SK-N-SH treated with all-trans-retinoic acid at 6 μM for 48 hours (cell line): ENCODE results near the gene ZFX.

Experiments
- ATAC-seq: fragments of 200-7000 bp; cut with Tn5 transposase; 3 replicates; pipeline ENCODE4 v1.9.1; 2020; ENCODE audit warnings: mild to moderate bottlenecking, moderate library complexity
- ARNTL ChIP-seq: fragments of 450-650 bp; formaldehyde crosslinking; IDR thresholded peaks from 2 replicates; pipeline ENCODE4 v1.5.0; 2020; ENCODE audit warnings: low read depth, mild to moderate bottlenecking, moderate library complexity, borderline replicate concordance
- BACH2 ChIP-seq: fragments of 250-450 bp; sonication (Bioruptor Pico); IDR thresholded peaks from 2 replicates; pipeline ENCODE4 v1.9.0; 2021; ENCODE audit warnings: mild to moderate bottlenecking, borderline replicate concordance
- CSDC2 ChIP-seq: fragments of 250-450 bp; sonication (Bioruptor Pico); IDR thresholded peaks from 2 replicates; pipeline ENCODE4 v1.5.0; 2020; ENCODE audit warnings: mild to moderate bottlenecking, moderate library complexity
- ESRRG ChIP-seq: fragments of 250-450 bp; sonication (Bioruptor Pico); IDR thresholded peaks from 2 replicates; pipeline ENCODE4 v1.6.1; 2021; ENCODE audit warnings: mild to moderate bottlenecking
- GLIS3 ChIP-seq: fragments of 250-450 bp; sonication (Bioruptor Pico); IDR thresholded peaks from 2 replicates; pipeline ENCODE4 v1.5.0; 2020; ENCODE audit warnings: mild to moderate bottlenecking, moderate library complexity
- ISL1 ChIP-seq: fragments of 250-450 bp; sonication (Bioruptor Pico); IDR thresholded peaks from 2 replicates; pipeline ENCODE4 v2.1.2; 2022; ENCODE audit warnings: mild to moderate bottlenecking, moderate library complexity
- OSR1 ChIP-seq: fragments of 250-450 bp; sonication (Bioruptor Pico); IDR thresholded peaks from 2 replicates; pipeline ENCODE4 v1.8.0; 2022; ENCODE audit warnings: moderate library complexity, mild to moderate bottlenecking, inconsistent platforms
- PPARA ChIP-seq: fragments of 250-450 bp; sonication (Bioruptor Pico); IDR thresholded peaks from 2 replicates; pipeline ENCODE4 v1.5.0; 2020; ENCODE audit warnings: mild to moderate bottlenecking, borderline replicate concordance
- RARB ChIP-seq: fragments of 250-450 bp; sonication (Bioruptor Pico); IDR thresholded peaks from 2 replicates; pipeline ENCODE4 v1.8.0; 2021; ENCODE audit warnings: mild to moderate bottlenecking, moderate library complexity
- SNAI2 ChIP-seq: fragments of 250-450 bp; sonication (Bioruptor Pico); IDR thresholded peaks from 2 replicates; pipeline ENCODE4 v1.5.0; 2020; ENCODE audit warnings: mild to moderate bottlenecking, moderate library complexity
- TCF4 ChIP-seq: fragments of 250-450 bp; sonication (Bioruptor Pico); IDR thresholded peaks from 2 replicates; pipeline ENCODE4 v1.8.0; 2021; ENCODE audit warnings: mild to moderate bottlenecking, moderate library complexity, borderline replicate concordance
- TOX ChIP-seq: fragments of 250-450 bp; sonication (Bioruptor Pico); IDR thresholded peaks from 2 replicates; pipeline ENCODE4 v1.8.0; 2021; ENCODE audit warnings: mild to moderate bottlenecking, moderate library complexity, borderline replicate concordance
- ZFP3 ChIP-seq: fragments of 250-450 bp; sonication (Bioruptor Pico); IDR thresholded peaks from 2 replicates; pipeline ENCODE4 v1.5.0; 2020; ENCODE audit warnings: mild to moderate bottlenecking, moderate library complexity
- ZFP30 ChIP-seq: fragments of 450-650 bp; formaldehyde crosslinking; IDR thresholded peaks from 2 replicates; pipeline ENCODE4 v1.5.0; 2022; ENCODE audit warnings: mild to moderate bottlenecking, moderate library complexity
- ZNF565 ChIP-seq: fragments of 450-650 bp; formaldehyde crosslinking; conservative IDR thresholded peaks from 2 replicates; pipeline ENCODE4 v1.5.0; 2020; ENCODE audit warnings: low read depth, mild to moderate bottlenecking, moderate library complexity
- ZNF70 ChIP-seq: fragments of 450-650 bp; formaldehyde crosslinking; IDR thresholded peaks from 2 replicates; pipeline ENCODE4 v1.5.0; 2020; ENCODE audit warnings: mild to moderate bottlenecking, moderate library complexity
- ZNF8 ChIP-seq: fragments of 450-650 bp; formaldehyde crosslinking; IDR thresholded peaks from 2 replicates; pipeline ENCODE4 v1.5.0; 2020; ENCODE audit warnings: mild to moderate bottlenecking, moderate library complexity
- TF ChIP-seq, protein P1 (sequence below): fragments of 250-450 bp; sonication (Bioruptor Pico); IDR thresholded peaks from 2 replicates; pipeline ENCODE4 v1.5.0; 2020; ENCODE audit warnings: mild to moderate bottlenecking, moderate library complexity
- TF ChIP-seq, protein P2 (sequence below): fragments of 250-450 bp; sonication (Bioruptor Pico); IDR thresholded peaks from 2 replicates; pipeline ENCODE4 v1.5.1; 2020; ENCODE audit warnings: low read depth, mild to moderate bottlenecking, moderate library complexity
- TF ChIP-seq, protein P3 (sequence below): fragments of 250-450 bp; sonication (Bioruptor Pico); IDR thresholded peaks from 2 replicates; pipeline ENCODE4 v1.5.1; 2021; ENCODE audit warnings: mild to moderate bottlenecking, moderate library complexity
- TF ChIP-seq, protein P4 (sequence below): fragments of 250-450 bp; sonication (Bioruptor Pico); IDR thresholded peaks from 2 replicates; pipeline ENCODE4 v1.8.0; 2020; ENCODE audit warnings: mild to moderate bottlenecking, moderate library complexity, borderline replicate concordance
- TF ChIP-seq, protein P5 (sequence below): fragments of 250-450 bp; sonication (Bioruptor Pico); IDR thresholded peaks from 2 replicates; pipeline ENCODE4 v1.8.0; 2021; ENCODE audit warnings: low read depth, mild to moderate bottlenecking, moderate library complexity, borderline replicate concordance

Gene ZFX

DNA sequence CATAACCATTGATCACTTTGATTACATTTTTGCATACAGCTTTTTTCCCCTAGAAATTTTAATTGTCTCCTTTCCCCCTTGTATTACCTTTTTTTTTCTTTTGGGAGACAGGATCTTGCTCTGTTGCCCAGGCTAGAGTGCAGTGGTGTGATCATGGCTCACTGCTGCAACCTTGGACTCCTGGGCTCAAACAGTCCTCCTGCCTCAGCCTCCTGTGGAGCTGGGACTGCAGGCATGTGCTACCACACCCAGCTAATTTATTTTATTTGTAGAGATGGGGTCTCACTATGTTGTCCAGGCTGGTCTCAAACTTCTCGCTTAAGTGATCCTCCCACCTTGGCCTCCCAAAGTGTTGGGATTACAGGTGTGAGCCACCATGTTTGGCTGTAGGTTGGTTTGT is 47.0 kb downstream of the ZFX start:
- TF ChIP-seq ZNF70 (CRISPR knock-in tag) (no peak), ZFP30 (CRISPR knock-in tag) (no peak), RARB (no peak), TOX (CRISPR knock-in tag) (no peak), TCF4 (CRISPR knock-in tag) (no peak), ZFP3 (no peak), CSDC2 (no peak), ZNF8 (CRISPR knock-in tag) (no peak), BACH2 (CRISPR knock-in tag) (no peak), ZNF565 (CRISPR knock-in tag) (no peak)
- TF ChIP-seq, protein P1, sequence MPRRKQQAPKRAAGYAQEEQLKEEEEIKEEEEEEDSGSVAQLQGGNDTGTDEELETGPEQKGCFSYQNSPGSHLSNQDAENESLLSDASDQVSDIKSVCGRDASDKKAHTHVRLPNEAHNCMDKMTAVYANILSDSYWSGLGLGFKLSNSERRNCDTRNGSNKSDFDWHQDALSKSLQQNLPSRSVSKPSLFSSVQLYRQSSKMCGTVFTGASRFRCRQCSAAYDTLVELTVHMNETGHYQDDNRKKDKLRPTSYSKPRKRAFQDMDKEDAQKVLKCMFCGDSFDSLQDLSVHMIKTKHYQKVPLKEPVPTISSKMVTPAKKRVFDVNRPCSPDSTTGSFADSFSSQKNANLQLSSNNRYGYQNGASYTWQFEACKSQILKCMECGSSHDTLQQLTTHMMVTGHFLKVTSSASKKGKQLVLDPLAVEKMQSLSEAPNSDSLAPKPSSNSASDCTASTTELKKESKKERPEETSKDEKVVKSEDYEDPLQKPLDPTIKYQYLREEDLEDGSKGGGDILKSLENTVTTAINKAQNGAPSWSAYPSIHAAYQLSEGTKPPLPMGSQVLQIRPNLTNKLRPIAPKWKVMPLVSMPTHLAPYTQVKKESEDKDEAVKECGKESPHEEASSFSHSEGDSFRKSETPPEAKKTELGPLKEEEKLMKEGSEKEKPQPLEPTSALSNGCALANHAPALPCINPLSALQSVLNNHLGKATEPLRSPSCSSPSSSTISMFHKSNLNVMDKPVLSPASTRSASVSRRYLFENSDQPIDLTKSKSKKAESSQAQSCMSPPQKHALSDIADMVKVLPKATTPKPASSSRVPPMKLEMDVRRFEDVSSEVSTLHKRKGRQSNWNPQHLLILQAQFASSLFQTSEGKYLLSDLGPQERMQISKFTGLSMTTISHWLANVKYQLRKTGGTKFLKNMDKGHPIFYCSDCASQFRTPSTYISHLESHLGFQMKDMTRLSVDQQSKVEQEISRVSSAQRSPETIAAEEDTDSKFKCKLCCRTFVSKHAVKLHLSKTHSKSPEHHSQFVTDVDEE: no peak
- TF ChIP-seq, protein P2, sequence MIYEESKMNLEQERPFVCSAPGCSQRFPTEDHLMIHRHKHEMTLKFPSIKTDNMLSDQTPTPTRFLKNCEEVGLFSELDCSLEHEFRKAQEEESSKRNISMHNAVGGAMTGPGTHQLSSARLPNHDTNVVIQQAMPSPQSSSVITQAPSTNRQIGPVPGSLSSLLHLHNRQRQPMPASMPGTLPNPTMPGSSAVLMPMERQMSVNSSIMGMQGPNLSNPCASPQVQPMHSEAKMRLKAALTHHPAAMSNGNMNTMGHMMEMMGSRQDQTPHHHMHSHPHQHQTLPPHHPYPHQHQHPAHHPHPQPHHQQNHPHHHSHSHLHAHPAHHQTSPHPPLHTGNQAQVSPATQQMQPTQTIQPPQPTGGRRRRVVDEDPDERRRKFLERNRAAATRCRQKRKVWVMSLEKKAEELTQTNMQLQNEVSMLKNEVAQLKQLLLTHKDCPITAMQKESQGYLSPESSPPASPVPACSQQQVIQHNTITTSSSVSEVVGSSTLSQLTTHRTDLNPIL: no peak
- TF ChIP-seq, protein P3, sequence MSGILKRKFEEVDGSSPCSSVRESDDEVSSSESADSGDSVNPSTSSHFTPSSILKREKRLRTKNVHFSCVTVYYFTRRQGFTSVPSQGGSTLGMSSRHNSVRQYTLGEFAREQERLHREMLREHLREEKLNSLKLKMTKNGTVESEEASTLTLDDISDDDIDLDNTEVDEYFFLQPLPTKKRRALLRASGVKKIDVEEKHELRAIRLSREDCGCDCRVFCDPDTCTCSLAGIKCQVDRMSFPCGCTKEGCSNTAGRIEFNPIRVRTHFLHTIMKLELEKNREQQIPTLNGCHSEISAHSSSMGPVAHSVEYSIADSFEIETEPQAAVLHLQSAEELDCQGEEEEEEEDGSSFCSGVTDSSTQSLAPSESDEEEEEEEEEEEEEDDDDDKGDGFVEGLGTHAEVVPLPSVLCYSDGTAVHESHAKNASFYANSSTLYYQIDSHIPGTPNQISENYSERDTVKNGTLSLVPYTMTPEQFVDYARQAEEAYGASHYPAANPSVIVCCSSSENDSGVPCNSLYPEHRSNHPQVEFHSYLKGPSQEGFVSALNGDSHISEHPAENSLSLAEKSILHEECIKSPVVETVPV (CRISPR knock-in tag): no peak
- TF ChIP-seq, protein P4, sequence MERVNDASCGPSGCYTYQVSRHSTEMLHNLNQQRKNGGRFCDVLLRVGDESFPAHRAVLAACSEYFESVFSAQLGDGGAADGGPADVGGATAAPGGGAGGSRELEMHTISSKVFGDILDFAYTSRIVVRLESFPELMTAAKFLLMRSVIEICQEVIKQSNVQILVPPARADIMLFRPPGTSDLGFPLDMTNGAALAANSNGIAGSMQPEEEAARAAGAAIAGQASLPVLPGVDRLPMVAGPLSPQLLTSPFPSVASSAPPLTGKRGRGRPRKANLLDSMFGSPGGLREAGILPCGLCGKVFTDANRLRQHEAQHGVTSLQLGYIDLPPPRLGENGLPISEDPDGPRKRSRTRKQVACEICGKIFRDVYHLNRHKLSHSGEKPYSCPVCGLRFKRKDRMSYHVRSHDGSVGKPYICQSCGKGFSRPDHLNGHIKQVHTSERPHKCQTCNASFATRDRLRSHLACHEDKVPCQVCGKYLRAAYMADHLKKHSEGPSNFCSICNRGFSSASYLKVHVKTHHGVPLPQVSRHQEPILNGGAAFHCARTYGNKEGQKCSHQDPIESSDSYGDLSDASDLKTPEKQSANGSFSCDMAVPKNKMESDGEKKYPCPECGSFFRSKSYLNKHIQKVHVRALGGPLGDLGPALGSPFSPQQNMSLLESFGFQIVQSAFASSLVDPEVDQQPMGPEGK: no peak
- ATAC-seq: no peak

DNA sequence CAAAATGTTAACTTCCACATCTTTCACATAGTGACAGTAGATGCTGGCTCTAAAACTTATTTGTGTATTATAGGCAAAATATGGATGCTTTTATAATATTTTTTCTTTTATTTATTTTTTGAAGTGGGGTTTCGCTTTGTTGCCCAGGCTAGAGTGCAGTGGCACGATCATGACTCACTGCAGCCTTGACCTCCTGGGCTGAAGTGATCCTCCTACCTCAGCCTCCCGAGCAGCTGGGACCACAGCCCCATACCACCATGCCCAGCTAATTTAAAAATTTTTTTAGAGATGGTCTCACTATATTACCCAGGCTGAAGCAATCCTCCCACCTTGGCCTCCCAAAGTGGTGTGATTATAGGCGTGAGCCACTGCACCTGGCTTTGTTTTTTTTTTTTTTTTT is 48.6 kb downstream of the ZFX start:
- ATAC-seq: no peak
- TF ChIP-seq BACH2 (CRISPR knock-in tag) (no peak), TCF4 (CRISPR knock-in tag) (no peak), ZFP3 (no peak), GLIS3 (no peak), ARNTL (no peak), ISL1 (no peak), TOX (CRISPR knock-in tag) (no peak), ZNF8 (CRISPR knock-in tag) (no peak), ZNF70 (CRISPR knock-in tag) (no peak), SNAI2 (CRISPR knock-in tag) (no peak), ZFP30 (CRISPR knock-in tag) (no peak)
- TF ChIP-seq, protein P2: no peak
- TF ChIP-seq, protein P3 (CRISPR knock-in tag): no peak

DNA sequence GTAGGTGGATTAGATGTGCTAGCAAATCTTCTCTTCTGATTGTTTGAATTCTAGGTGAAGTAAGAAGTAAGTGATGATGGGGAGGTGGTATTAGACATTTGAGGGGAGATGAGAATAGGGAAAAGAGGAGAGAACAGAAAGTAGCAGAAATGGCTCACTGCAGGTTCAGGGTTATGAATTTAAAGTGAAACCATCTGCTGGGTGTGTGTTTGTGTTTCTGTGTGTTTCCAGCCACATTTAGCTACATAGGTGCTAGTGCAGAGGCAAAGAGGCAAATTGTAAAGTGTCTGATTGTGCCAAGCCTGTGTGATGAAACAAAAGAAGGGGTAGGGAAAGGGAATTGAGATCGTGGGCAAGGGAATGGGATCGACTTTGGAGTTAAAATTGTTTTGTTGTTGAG is 50.6 kb downstream of the ZFX start:
- no peak; the same call in 2 of the 3 replicates for ATAC-seq
- TF ChIP-seq ESRRG (CRISPR knock-in tag) (no peak), ARNTL (no peak), TCF4 (CRISPR knock-in tag) (no peak), ZNF70 (CRISPR knock-in tag) (no peak), SNAI2 (CRISPR knock-in tag) (no peak), ZNF8 (CRISPR knock-in tag) (no peak), ZFP3 (no peak), BACH2 (CRISPR knock-in tag) (no peak), OSR1 (no peak), PPARA (CRISPR knock-in tag) (no peak)
- TF ChIP-seq, protein P4: no peak
- TF ChIP-seq, protein P5, sequence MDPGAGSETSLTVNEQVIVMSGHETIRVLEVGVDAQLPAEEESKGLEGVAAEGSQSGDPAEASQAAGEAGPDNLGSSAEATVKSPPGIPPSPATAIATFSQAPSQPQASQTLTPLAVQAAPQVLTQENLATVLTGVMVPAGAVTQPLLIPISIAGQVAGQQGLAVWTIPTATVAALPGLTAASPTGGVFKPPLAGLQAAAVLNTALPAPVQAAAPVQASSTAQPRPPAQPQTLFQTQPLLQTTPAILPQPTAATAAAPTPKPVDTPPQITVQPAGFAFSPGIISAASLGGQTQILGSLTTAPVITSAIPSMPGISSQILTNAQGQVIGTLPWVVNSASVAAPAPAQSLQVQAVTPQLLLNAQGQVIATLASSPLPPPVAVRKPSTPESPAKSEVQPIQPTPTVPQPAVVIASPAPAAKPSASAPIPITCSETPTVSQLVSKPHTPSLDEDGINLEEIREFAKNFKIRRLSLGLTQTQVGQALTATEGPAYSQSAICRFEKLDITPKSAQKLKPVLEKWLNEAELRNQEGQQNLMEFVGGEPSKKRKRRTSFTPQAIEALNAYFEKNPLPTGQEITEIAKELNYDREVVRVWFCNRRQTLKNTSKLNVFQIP (CRISPR knock-in tag): no peak
- TF ChIP-seq, protein P3 (CRISPR knock-in tag): no peak
